ENCODE results near the gene ACAN. TPM values are rescaled to one million over a fixed set of nuclear protein-coding genes. Genes with fewer than 3 reads are reported as not detected.
A peak's percentile ranks its signal among the peaks of the same experiment; 100 is the strongest.

ACAN gene
- total RNA-seq: 8.3 TPM

- no peak for DNase-seq
Measured at GRCh38 chr15:88803241-88803919, at the start of gene ACAN. TSS of gene ACAN (plus strand) at chr15:88803436. CDS start at chr15:88836207, 32,771 bp downstream.

- DNase-seq: no peak
Measured at GRCh38 chr15:88756521-88756920, 46.7 kb upstream of the ACAN start.

- no peak for DNase-seq
Measured at GRCh38 chr15:88756921-88757320, 46.3 kb upstream of the ACAN start.

GRCh38 chr15:88759872-88760271 is 43.4 kb upstream of the ACAN start:
- no peak for DNase-seq

GRCh38 chr15:88764448-88764847 is 38.8 kb upstream of the ACAN start:
- DNase-seq: no peak

DNA sequence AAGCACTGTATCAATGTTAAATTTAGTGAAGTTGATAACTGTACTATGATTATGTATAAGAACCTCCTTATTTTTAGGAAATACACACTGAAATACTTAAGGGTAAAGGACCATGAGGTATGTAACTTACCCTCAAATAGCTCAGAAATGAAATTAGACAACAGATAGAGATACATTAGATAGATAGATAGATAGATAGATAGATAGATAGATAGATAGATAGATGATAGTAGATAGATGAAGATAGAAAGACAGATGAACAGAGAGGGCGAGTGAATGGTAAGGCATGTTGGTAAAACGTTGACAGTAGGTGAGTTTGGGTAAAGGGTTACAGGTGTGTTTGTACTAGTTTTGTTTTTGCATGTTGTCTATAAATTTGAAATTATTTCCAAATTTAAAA is 38.0 kb upstream of the ACAN start:
- DNase-seq: no peak

- peak; percentile 15 for DNase-seq
Measured at GRCh38 chr15:88769161-88769971, 33.9 kb upstream of the ACAN start.

GRCh38 chr15:88775776-88776175 is 27.5 kb upstream of the ACAN start:
- no peak for DNase-seq

GRCh38 chr15:88776646-88777045 is 26.6 kb upstream of the ACAN start:
- DNase-seq: no peak

- no peak for DNase-seq
Measured at GRCh38 chr15:88779944-88780343, 23.3 kb upstream of the ACAN start.

- DNase-seq: no peak
Measured at GRCh38 chr15:88782465-88782864, 20.8 kb upstream of the ACAN start.

DNA sequence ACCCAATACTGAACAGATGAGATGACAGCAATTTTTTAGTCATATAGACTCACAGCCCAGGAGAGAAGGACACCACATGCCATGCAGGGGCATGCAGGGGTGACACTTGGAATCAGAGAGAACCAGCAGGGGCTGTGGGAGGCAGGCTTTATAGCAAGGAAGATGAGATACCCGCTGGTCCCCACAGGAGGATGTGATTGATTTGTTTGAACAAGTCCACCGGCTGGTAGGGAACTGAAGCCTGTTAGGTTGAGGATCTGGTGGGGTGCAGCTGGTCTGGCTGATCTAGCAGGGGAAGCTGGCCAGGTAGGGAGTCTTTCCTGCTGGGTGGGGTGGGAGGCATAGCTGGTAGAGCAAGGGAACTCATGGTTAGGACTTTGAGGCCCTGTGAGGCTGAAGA is 18.0 kb upstream of the ACAN start:
- DNase-seq: no peak

DNA sequence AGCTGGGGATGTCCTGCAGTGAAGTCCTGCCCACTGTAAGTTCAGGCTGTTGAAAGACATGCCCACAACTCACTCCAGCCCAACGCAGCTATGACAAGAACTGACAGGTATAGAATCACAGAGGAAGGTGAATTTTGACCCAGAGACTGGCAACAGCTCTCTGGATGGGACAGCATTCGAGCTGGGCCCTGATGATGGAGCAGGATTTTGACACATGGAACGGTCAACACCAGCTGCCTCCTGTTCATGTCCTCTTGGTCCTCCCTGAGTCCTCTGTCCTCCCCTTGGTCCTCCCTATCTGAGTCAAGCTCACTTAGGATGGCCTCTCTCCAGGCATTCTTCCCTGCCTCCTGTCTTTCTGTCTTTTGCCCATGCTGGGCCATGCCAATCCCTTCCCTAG is 15.2 kb upstream of the ACAN start:
- DNase-seq: no peak

GRCh38 chr15:88788816-88789215 is 14.4 kb upstream of the ACAN start:
- no peak for DNase-seq

GRCh38 chr15:88790486-88790885 is 12.8 kb upstream of the ACAN start:
- no peak for DNase-seq

DNA sequence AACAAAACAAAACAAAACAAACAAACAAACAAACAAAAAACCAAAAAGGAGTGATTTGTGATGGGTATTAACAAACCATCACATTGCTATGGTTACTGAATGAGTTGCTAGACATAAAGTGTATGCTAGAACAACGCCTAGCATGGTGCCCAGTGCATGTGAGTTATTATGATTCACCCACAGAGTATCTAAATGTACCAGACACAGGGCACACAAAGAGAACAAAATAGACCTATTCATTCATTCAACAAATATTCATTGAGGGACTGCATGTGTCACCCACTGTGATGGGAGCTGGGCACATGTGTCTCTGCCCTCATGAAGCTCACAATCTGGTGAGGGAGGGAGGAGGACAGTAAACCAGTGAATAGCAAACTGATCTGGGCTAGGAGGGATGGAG is 11.6 kb upstream of the ACAN start:
- no peak for DNase-seq

- no peak for DNase-seq
Measured at GRCh38 chr15:88792342-88793282, 10.6 kb upstream of the ACAN start.

- DNase-seq: no peak
Measured at GRCh38 chr15:88794001-88794400, 9.2 kb upstream of the ACAN start.

DNA sequence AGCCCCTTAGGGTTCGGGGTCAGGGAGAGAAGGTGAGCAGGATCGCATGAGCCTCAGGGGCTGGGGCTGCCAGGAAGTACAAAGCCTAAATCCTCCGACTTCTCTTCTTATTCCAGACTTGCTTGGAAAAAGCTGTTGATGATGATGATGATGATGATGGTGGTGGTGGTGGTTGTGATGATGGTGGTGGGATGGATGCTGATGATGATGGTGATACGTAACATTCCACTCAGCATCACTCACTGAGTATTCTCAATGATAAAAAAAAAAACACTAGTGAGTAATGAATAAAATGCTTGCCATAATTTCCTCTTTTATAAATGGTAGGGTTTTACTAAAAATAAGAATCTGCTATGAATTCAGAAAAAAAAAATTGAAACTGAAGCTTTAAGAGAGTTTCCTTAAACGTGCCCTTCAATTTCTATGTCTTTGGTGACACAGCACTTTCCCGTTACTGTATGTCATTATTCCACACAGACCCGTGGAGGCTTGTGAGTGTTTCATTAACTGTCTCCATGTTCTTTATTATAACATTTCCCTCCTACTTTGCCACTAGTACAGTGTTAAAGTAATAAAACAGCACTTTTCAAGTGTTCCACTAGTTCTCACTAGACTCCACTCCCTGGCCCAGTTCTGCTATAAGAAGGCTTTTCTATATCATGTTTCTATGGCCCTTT is 5.4 kb upstream of the ACAN start:
- DNase-seq: no peak

DNA sequence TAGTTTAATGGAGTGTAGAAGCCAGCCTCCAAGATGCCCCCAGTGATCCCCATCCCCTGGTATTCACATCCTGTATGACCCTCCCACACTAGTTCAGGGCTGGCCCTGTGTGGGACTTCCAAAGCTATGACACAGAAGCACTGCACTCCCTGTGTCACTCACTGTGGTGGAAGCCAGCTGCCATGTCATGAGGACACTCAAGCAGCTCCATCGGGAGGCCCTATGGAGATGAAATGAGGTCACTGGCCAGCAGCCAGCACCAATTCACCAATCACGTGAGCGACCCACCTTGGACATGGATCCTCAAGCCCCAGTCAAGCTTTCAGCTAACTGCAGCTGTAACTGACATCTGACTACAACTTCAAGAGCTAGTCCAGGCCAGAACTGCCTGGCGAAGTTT is 3.9 kb upstream of the ACAN start:
- no peak for DNase-seq

GRCh38 chr15:88800026-88800425 is 3.2 kb upstream of the ACAN start:
- no peak for DNase-seq

DNA sequence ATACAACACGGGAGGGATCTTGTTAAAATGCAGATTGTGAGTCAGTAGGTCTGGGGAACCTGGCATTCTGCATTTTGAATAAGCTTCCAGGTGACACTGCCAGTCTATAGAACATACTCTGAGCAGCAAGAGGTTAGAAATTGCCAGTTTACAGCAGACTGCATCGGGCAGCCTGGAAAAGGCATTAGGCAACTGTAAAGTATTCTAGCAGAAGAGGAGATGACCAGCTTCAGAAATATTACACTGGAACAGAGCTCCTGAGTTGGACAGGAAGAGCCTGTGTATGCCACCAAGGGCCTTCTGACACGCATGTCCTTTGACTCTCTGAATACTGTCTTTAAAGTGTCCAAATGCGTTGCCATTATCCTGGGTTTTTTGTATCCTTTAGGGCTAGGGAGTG is 2.5 kb upstream of the ACAN start:
- DNase-seq: no peak

Data from skin of body (tissue), 2 donors.